Esophagus squamous epithelium (tissue), 4 donors: ENCODE measurements around the gene BAIAP3.

Experiments
- CTCF ChIP-seq, 6 experiments: fragments of 450-650 bp in 4 of 6; fragments of 200-600 bp in 2 of 6; sonication (generic) in 2 of 6; IDR thresholded peaks; one replicate each; pipeline ENCODE4 v1.5.1; 2016 to 2019; ENCODE audit warnings: antibody characterized with exemption in 6 of 6, mild to moderate bottlenecking in 4 of 6, moderate library complexity in 4 of 6
- POLR2A ChIP-seq, 4 donors: fragments of 450-650 bp; IDR thresholded peaks; one replicate each; pipeline ENCODE4 v1.6.1; 2017; ENCODE audit warnings: antibody characterized with exemption in 4 of 4, mild to moderate bottlenecking in 4 of 4, moderate library complexity in 3 of 4

- no peak for TF ChIP-seq CTCF (IDR thresholded peaks at IDR 0.05)
- no peak for TF ChIP-seq POLR2A (IDR thresholded peaks at IDR 0.05)
These were observed 37.9 kb downstream of the BAIAP3 start for GRCh38 chr16:1371054-1371978.
